HG02981 (cell line): Measurements from ENCODE around the gene ETFA.

Experiments used
- ATAC-seq: cut with Tn5 transposase; IDR thresholded peaks from one replicate; pipeline ENCODE4 v1.9.1; 2021; ENCODE audit warnings: mild to moderate bottlenecking, moderate library complexity; ENCODE audit not compliant: unreplicated experiment

The ETFA gene

GRCh38 chr15:76340803-76341365 is 29.6 kb upstream of the ETFA start:
- no peak for ATAC-seq

GRCh38 chr15:76340198-76340802 is 29.0 kb upstream of the ETFA start:
- ATAC-seq = no peak

- ATAC-seq = no peak
Observed at GRCh38 chr15:76339305-76340197, 28.3 kb upstream of the ETFA start.

DNA sequence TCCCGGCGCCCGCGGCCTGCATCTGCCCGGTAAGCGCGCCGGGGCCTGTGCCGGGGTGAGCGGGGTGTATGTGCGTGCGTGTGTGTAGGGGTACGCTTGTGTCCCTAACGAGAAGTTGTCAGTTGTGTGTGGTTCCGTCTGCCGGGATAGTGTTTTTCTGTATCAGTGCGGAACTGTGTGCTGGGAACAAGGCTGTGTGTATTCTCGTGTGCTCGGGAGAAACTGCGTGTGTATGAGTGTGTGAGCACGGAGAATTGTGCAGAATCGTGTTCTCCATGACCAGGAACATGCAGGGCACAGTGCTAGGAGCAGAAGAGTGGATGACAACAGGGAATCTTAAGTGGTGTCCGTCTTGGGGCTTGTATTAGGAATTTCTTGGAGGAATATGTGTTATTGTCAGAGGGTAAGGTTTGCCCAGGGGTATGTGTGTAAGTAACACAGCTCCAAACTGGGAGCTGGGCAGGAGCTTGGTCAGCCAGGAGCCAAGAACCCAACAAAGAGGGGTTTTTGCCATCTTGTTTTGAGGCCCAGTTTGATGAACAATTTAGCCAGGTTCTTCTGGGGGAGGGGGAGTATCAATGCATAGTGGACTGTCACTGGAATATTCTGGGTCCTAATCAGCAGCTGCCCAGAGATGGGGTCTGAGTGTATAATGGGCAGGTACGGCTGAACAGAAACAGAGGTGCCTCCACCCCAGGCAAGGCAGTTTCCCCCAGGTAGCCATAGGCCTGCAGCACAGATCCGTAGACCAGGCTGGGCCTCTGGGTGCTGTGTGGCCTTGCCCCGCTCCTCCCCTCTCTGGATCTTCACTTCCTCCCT is 27.4 kb upstream of the ETFA start:
- ATAC-seq = no peak

DNA sequence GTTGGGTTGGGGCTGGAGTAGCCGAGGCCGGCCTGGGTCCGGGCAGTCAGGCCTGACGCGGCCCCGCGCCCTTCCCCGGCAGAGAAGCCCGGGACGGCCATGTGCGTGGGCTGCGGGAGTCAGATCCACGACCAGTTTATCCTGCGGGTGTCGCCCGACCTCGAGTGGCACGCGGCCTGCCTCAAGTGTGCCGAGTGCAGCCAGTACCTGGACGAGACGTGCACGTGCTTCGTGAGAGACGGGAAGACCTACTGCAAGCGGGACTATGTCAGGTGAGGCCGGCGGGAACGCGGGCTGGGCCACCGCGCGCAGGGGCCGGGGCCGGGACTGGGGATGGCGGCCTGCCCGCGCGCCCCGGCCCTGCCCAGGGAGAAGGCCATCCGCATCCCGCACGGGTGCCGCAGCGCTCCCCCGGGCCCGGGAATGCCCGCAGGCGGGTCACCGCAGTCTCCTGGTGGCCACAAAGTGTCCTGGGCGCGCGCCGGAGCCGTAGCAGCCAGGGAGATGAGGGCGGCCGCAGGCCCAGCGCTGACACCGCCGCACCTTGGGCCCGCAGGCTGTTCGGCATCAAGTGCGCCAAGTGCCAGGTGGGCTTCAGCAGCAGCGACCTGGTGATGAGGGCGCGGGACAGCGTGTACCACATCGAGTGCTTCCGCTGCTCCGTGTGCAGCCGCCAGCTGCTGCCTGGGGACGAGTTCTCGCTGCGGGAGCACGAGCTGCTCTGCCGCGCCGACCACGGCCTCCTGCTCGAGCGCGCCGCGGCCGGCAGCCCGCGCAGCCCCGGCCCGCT is 26.6 kb upstream of the ETFA start:
- no peak for ATAC-seq

- ATAC-seq = no peak
Observed at GRCh38 chr15:76337059-76337695, 25.9 kb upstream of the ETFA start.

GRCh38 chr15:76336254-76337058 is 25.2 kb upstream of the ETFA start, which contains the start of gene ISL2:
Gene ISL2, plus strand, starts transcription at chr15:76336773. Its CDS starts 111 bp downstream, at chr15:76336884.
- ATAC-seq = peak; percentile 51

DNA sequence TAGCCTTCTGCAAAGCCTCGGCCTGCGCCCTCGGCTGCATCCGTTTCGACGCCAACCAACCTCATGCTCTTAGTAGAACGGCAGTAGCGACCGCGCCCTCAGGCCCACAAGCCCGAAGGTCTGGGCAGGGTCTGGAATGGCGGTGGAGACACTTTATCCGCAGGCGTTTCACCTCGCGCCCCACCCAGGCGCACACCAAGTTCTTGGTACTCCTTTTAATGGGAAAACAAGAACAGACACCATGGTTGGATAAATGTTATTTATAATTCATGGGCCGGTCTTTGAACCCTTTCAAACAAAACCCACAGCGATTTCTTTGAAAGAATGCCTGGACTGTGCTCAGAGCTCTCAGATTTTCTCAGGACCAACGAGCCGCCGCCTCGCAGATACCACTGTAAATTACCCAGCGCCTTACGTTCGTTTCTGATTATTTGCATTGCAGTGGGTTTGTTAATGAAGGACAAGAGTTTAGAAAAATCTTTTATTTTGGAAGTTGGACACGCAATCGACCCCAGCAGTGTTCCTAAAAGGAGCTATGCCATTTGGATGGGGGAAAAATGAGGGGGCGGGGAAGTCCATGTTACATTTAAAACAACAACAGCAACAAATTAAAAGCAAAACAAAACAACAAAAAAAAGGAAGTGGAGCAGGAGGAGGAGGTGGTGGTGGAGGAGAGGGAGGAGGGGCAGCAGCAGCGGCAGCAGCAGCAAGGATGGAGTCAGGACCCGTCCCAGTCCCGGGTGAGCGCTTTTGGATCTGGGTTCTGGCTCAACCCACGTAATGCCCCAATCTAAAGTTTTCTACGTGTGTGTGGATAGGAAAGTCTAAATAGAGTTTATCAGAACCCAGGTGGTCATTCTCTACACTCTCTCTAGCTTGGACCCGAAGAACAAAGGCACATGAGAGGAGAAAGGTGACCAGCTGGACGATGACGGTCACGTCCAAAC is 24.3 kb upstream of the ETFA start:
- no peak for ATAC-seq

GRCh38 chr15:76334438-76335306 is 23.4 kb upstream of the ETFA start:
- ATAC-seq = no peak

GRCh38 chr15:76333720-76334437 is 22.6 kb upstream of the ETFA start:
- ATAC-seq = no peak

DNA sequence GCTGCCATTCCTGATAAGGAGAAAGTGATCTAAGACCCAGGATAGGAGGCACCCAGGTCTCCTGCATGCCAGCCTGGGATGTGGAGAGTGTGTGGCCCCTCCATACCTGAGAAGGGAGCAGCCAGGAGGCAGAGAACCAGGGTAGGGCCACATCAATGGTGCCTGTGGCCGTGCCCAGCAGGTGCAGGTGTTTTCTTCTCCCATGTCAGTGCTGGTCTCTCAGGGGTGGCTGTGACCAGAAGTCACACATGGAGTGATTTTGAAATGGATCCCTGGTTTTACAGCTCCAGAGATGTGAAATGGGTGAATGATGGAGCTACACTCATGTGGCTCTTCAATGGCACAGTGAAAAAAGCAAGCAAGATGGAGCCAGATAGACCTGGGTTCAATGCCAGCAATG is 22.0 kb upstream of the ETFA start:
- ATAC-seq = no peak

- ATAC-seq = no peak
Observed at GRCh38 chr15:76332796-76333195, 21.5 kb upstream of the ETFA start.

DNA sequence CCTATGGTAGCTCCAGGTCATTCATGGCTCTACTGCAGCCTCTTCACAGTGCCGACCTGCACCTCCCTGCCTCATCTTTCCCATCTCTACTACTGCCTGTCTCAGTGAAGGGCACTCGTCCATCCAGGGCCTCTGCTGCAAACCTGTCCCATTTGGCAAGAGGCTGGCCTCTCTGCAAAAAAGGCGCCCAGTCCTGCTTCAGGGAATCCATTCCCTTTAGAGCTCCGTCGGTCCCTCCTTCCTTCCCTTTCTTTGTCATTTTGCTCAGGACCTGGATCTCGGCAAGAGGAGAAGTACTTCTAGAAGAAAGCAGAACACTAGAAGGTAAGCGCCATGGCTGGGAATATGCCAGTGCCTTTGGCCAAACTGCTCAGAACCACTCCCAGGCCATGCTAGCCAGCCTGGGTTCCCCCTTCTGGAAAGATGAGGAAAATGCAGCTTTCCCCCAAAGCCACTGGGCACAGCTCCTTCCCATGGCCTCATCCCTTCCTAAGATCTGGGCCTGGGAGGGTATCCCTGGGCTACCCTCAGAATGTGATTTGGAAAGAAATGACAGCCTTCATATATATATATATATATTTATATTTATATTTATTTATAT is 18.9 kb upstream of the ETFA start:
- ATAC-seq = no peak

DNA sequence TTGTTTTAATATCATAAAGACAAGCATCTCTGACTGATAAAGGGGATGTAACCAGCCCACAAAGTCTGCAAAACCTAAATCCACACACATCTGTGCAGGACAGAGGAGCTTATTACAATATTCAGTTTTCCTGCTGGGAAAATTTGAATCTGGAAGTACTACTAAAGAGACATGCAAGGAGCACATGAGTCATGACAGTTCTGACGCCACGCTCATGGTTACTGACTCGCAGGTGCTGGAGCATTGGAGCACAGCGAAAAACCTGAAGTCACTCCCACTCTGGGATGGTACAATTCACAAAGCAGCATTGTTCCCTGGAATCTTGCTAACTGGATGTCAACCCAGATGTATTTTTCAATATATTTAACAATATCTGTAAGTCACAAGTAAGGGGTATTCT is 17.7 kb upstream of the ETFA start:
- no peak for ATAC-seq

DNA sequence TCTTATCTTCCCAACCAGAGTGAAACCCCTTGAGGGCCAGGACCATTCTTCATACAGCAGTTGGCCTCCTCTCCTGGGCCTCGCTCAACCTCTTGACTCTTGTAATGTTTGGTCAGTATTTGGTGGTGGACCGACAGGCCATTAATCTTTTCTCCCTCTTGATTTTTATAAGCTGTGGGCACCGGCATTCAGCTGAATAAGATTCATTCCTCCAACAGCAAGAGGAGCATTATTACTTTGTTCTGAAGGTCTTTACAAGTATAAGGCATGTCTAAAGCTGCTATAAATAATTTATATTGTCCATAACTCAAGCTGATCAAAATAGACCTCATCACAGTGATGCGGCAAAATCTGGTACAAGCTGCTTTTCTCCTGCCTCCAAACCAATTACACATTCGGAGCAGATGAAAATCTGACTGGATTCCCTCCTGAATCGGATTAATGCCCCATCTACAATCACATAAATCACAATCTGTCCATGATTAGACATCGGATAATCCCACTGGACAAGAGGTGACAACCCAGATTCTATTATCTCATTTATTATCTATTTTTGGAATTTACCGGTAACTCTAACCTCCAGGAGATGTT is 16.9 kb upstream of the ETFA start:
- no peak for ATAC-seq
